K562 (cell line): ENCODE data around the gene APOM. TPM values are rescaled to one million over a fixed set of nuclear protein-coding genes. Genes with fewer than 3 reads are reported as not detected.
A peak's percentile ranks its signal among the peaks of the same experiment; 100 is the strongest.

Experiments
- NFIC ChIP-seq: fragments of 450-650 bp; IDR thresholded peaks from 2 replicates; pipeline ENCODE4 v1.6.1; 2017; ENCODE audit warnings: mild to moderate bottlenecking, inconsistent platforms
- XRCC3 ChIP-seq: fragments of 450-650 bp; IDR thresholded peaks from 2 replicates; pipeline ENCODE4 v1.6.1; 2017; ENCODE audit warnings: mild to moderate bottlenecking, moderate library complexity
- ZSCAN29 ChIP-seq: fragments of 450-650 bp; IDR thresholded peaks from 2 replicates; pipeline ENCODE4 v1.6.1; 2017
- polyA plus RNA-seq, 8 experiments: library from polyadenylated mRNA; depleted of rRNA in 4 of 8; stranded (reverse) in 5 of 8; unstranded in 3 of 8; fragments of >200 nt; fragmentation: Nextera tagmentation in 2 of 8; fragmentation: Illumina TruSeq in 1 of 8; extraction: Ambion mirVana in 2 of 8; extraction: Trizol in 1 of 8; gene quantifications; 2 replicates each; pipeline versions ENCODE4 v1.2.1 to v1.2.3, GENCODE V29; 2011 to 2014; ENCODE audit warnings: inconsistent platforms in 1 of 8, missing spikeins in 1 of 8
- total RNA-seq, 7 experiments: library from RNA; depleted of rRNA in 6 of 7; stranded (reverse); fragments of >200 nt in 6 of 7; fragmentation: Illumina TruSeq in 2 of 7; extraction: Trizol in 2 of 7; gene quantifications; 2 replicates each; pipeline versions ENCODE4 v1.2.1 to v1.2.3, GENCODE V29; 2011 to 2021; ENCODE audit warnings: low replicate concordance in 1 of 7
- TF ChIP-seq, protein P1 (sequence below): fragments of 450-650 bp; formaldehyde crosslinking; conservative IDR thresholded peaks from 2 replicates; pipeline ENCODE4 v1.4.0; 2022; ENCODE audit warnings: mild to moderate bottlenecking, missing genetic modification characterization
- TF ChIP-seq, protein P2 (sequence below), 2 experiments: fragments of 450-650 bp in 1 of 2; sonication (generic) in 1 of 2; formaldehyde crosslinking in 1 of 2; IDR thresholded peaks; 2 replicates each; pipeline versions ENCODE4 v1.7.1 to v1.9.0; 2016 to 2022; ENCODE audit warnings: inconsistent platforms in 1 of 2, mild to moderate bottlenecking in 1 of 2, missing genetic modification reagents in 1 of 2
- TF ChIP-seq, protein P3 (sequence below): fragments of 450-650 bp; IDR thresholded peaks from 2 replicates; pipeline ENCODE4 v1.6.1; 2017; ENCODE audit warnings: antibody characterized with exemption
- TF ChIP-seq, protein P4 (sequence below): fragments of 250-450 bp; sonication (Bioruptor Pico); IDR thresholded peaks from 2 replicates; pipeline ENCODE4 v1.4.0; 2020

The APOM gene
- total and polyA plus RNA-seq, 9 of the 15 experiments (the other 6 are each of a cell fraction or from before 2014, with no cell fraction given): 5.7 to 24.3 (median 10.4) TPM

DNA sequence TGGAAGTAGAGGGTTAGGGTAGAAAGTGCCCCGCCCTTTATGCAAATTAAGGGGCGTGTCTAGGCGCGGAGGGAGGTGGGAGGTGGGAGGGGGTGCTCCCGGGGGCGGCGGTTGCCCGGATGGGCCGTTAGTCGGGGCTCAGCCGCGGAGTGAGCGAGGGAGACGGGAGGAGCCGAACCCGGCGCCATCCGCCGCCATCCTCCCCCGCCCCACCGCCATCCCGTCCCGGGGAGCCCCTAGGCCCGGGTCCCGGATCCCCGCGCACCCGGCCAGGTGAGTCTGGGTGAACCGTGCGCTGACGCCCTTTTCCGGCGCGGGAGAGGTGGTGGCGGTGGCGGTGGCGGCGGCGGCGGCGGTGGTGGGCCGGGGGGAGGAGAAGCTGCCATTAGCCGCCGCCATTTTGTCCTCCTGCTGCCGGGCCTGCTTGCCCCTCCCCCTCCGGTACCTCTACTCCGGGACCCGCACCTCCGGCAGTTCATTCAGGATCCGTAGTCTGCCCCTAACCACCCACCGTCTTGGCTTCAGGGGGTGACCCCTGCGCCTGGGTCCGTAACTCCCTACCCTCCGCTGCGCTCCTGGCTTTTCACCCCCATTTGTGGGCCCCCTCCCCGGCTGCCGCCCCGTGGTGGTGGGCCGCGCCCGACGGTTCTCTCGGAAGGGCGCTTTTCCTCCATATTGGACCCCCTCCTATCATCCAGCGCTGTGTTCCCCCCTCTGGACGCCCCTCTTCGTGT is 34.9 kb upstream of the APOM start, which contains the start of gene PRRC2A (continued):
- TF ChIP-seq, protein P1, sequence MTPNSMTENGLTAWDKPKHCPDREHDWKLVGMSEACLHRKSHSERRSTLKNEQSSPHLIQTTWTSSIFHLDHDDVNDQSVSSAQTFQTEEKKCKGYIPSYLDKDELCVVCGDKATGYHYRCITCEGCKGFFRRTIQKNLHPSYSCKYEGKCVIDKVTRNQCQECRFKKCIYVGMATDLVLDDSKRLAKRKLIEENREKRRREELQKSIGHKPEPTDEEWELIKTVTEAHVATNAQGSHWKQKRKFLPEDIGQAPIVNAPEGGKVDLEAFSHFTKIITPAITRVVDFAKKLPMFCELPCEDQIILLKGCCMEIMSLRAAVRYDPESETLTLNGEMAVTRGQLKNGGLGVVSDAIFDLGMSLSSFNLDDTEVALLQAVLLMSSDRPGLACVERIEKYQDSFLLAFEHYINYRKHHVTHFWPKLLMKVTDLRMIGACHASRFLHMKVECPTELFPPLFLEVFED (CRISPR knock-in tag): peak; percentile 84; the same call in 1 of the 2 replicates
- TF ChIP-seq, protein P2, sequence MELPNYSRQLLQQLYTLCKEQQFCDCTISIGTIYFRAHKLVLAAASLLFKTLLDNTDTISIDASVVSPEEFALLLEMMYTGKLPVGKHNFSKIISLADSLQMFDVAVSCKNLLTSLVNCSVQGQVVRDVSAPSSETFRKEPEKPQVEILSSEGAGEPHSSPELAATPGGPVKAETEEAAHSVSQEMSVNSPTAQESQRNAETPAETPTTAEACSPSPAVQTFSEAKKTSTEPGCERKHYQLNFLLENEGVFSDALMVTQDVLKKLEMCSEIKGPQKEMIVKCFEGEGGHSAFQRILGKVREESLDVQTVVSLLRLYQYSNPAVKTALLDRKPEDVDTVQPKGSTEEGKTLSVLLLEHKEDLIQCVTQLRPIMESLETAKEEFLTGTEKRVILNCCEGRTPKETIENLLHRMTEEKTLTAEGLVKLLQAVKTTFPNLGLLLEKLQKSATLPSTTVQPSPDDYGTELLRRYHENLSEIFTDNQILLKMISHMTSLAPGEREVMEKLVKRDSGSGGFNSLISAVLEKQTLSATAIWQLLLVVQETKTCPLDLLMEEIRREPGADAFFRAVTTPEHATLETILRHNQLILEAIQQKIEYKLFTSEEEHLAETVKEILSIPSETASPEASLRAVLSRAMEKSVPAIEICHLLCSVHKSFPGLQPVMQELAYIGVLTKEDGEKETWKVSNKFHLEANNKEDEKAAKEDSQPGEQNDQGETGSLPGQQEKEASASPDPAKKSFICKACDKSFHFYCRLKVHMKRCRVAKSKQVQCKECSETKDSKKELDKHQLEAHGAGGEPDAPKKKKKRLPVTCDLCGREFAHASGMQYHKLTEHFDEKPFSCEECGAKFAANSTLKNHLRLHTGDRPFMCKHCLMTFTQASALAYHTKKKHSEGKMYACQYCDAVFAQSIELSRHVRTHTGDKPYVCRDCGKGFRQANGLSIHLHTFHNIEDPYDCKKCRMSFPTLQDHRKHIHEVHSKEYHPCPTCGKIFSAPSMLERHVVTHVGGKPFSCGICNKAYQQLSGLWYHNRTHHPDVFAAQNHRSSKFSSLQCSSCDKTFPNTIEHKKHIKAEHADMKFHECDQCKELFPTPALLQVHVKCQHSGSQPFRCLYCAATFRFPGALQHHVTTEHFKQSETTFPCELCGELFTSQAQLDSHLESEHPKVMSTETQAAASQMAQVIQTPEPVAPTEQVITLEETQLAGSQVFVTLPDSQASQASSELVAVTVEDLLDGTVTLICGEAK (IDR thresholded peaks at IDR 0.05): no peak
- TF ChIP-seq, protein P2 (CRISPR knock-in tag; IDR thresholded peaks at IDR 0.05): no peak
- TF ChIP-seq ZSCAN29: no peak
- TF ChIP-seq, protein P3, sequence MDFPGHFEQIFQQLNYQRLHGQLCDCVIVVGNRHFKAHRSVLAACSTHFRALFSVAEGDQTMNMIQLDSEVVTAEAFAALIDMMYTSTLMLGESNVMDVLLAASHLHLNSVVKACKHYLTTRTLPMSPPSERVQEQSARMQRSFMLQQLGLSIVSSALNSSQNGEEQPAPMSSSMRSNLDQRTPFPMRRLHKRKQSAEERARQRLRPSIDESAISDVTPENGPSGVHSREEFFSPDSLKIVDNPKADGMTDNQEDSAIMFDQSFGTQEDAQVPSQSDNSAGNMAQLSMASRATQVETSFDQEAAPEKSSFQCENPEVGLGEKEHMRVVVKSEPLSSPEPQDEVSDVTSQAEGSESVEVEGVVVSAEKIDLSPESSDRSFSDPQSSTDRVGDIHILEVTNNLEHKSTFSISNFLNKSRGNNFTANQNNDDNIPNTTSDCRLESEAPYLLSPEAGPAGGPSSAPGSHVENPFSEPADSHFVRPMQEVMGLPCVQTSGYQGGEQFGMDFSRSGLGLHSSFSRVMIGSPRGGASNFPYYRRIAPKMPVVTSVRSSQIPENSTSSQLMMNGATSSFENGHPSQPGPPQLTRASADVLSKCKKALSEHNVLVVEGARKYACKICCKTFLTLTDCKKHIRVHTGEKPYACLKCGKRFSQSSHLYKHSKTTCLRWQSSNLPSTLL: no peak
- no peak for TF ChIP-seq XRCC3
- TF ChIP-seq NFIC: peak; percentile 60
- TF ChIP-seq, protein P4, sequence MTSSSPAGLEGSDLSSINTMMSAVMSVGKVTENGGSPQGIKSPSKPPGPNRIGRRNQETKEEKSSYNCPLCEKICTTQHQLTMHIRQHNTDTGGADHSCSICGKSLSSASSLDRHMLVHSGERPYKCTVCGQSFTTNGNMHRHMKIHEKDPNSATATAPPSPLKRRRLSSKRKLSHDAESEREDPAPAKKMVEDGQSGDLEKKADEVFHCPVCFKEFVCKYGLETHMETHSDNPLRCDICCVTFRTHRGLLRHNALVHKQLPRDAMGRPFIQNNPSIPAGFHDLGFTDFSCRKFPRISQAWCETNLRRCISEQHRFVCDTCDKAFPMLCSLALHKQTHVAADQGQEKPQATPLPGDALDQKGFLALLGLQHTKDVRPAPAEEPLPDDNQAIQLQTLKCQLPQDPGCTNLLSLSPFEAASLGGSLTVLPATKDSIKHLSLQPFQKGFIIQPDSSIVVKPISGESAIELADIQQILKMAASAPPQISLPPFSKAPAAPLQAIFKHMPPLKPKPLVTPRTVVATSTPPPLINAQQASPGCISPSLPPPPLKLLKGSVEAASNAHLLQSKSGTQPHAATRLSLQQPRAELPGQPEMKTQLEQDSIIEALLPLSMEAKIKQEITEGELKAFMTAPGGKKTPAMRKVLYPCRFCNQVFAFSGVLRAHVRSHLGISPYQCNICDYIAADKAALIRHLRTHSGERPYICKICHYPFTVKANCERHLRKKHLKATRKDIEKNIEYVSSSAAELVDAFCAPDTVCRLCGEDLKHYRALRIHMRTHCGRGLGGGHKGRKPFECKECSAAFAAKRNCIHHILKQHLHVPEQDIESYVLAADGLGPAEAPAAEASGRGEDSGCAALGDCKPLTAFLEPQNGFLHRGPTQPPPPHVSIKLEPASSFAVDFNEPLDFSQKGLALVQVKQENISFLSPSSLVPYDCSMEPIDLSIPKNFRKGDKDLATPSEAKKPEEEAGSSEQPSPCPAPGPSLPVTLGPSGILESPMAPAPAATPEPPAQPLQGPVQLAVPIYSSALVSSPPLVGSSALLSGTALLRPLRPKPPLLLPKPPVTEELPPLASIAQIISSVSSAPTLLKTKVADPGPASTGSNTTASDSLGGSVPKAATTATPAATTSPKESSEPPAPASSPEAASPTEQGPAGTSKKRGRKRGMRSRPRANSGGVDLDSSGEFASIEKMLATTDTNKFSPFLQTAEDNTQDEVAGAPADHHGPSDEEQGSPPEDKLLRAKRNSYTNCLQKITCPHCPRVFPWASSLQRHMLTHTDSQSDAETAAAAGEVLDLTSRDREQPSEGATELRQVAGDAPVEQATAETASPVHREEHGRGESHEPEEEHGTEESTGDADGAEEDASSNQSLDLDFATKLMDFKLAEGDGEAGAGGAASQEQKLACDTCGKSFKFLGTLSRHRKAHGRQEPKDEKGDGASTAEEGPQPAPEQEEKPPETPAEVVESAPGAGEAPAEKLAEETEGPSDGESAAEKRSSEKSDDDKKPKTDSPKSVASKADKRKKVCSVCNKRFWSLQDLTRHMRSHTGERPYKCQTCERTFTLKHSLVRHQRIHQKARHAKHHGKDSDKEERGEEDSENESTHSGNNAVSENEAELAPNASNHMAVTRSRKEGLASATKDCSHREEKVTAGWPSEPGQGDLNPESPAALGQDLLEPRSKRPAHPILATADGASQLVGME (CRISPR knock-in tag): peak; percentile 9; the same call in 1 of the 2 replicates
